Activated CD8-positive, alpha-beta memory T cell treated with anti-CD3 and anti-CD28 coated beads, Interleukin-2, amount 50 U/mL, for 24 hours (primary cell): ENCODE results near the gene KCNH3.
A peak's percentile ranks its signal among the peaks of the same experiment; 100 is the strongest.

ENCODE experiments used
- DNase-seq: peaks from one replicate; pipeline ENCODE4 v3.0.0-alpha.2; 2020; ENCODE audit errors: extremely low read depth

Gene KCNH3

GRCh38 chr12:49563951-49564685 is 25.3 kb downstream of the KCNH3 start:
- DNase-seq: no peak

DNA sequence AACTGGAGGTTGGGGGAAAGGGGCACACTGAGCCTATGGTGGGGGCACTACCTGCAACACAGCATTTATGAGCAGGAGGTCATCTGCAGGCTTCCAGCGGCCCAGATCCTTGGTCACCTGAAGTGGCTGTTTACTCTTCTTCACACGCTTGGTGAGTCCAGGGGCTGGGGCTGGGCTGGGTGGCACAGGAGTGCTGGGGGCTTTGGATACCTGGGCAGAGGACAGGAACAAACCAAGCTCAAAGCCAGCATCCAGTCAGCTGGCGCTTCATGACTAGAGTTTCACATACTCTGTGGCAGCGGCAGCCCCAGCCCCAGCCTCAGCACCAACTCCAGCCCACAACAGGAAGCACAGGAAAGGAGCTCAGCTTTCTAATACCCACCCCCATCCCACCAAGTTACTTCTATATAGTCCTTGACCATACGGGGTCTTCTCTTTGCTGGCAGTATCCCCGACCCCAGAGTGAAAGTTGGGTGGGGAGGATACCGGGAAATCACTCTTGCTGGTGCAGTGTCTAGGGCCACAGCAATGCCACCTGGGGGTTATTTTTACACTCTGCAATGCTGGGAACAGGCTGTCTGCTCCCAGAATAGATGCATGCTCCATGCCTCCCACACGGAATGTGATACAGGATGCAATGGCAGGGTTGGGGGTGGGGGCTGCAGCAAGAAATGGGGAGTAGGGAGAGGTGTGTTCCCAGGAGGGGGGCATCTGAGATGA is 26.0 kb downstream of the KCNH3 start:
- no peak for DNase-seq

DNA sequence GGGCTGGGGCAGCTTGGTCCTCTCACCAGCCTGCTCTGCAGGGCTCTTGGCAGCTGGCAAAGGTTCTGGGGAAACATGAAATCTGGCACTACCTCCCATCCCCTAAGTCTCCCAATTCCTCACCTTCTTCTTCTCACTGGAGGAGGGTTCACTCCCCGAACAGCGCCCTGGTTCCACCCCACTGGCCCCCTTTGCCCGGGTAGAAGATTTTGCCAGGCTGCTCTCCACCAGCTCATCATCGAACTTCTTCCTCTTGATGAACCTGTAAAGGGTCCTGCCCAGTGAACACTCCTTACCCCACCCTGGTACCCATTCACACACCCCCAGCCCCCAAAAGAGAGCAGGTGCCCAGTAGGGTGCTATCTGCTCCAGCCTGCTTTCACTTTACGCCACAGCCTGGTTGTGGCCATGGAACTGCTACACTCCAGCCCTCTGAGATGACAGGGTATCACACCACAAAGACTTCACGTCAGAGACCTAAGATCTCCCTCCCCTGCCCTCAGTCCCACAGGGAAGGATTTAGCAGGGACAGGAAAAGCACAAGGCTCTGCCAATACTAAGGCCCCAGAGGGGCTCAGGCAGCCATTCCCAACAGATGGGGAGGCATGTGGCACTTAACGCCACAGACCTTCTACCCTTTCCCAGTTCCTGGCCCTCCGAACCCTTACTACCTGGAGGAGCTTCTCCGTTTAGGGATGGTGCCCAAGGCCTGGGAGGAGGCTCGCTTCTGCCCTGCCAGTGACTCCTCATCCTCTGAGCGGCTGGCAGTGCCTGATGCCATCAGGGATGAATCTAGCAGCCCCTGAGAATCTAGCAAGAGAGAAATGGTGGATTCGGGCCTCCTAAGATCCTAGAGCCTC is 26.8 kb downstream of the KCNH3 start:
- DNase-seq: no peak

GRCh38 chr12:49566361-49566760 is 27.5 kb downstream of the KCNH3 start:
- no peak for DNase-seq

GRCh38 chr12:49567302-49567610 is 28.4 kb downstream of the KCNH3 start:
- DNase-seq: no peak

DNA sequence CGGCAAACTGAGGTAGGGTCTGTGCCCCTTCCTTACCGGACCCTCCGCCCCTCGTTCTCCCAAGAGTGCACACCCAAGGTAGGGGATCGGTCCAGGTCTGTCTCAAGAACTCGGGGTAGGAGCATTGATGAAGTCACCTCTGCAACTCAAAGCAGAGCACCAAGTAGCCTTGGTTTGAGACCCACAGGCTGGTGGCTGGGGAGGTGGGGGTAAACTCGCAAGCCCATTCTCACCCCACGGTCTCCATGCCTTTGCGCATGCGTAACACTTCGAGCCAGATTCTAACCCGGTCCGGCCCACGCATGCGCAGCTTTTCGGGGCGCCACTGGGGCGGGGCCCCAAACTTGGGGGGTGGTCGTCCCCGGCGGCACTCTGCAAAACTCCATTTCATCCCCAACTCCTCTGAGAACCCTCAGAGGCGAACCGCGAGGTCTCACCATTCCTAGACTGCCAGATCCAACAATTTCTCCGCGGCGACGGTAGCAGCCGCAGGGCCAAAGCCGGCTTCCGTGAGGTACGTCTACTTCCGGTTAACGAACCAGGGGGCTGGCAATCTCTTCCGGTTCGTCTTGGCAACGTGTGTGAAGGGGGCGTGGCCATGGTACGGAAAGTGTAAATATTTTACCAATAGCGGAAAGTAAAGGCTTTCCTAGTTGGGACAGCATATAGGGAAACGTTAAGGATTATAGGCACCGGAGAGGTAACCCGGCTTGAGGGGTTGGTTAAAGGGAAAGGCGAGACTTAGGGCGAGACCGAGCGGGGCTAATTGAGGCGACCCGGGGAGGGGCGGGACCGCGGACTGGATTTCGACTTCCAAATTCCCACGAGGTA is 29.0 kb downstream of the KCNH3 start, which contains the start of gene MCRS1:
MCRS1 (minus strand) TSS at position 532 of the 831 bp plus-strand sequence. CDS start 1,411 bp downstream, outside the sequence.
- peak; percentile 77 for DNase-seq

DNA sequence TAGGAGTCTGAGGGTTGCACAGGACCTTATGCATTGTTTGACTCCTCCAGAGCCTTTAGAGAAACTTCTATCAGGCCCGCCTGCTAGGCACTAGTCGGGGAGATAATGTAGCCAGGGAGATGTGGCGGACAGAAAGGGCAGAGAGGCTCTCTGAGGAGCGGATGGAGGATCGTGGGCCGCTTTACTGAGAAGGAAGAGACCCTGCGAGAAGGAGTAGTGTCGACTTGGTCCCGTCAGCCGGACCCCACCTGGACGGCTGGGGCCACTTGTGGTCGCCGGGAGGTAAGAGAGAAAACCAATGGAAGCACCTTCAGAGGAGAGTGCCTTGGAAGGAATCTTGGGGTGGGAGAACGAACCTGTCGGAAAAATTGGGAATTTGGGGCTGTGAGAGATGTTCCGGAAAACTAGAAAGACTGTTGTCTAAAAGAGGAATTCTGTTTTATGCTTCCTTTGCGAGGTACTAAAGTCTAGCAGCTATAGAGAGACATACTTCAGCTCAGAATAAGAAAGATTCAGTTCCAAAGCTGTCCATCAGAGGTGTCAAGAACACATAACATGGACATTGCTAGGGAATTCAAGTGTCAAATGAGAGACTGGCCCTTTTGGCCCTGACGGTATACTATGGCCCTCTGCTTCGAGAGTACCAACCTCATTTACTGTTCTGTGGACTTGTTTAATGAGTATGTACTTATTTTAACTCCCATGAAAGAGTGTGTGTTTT is 29.8 kb downstream of the KCNH3 start:
- DNase-seq: no peak

DNA sequence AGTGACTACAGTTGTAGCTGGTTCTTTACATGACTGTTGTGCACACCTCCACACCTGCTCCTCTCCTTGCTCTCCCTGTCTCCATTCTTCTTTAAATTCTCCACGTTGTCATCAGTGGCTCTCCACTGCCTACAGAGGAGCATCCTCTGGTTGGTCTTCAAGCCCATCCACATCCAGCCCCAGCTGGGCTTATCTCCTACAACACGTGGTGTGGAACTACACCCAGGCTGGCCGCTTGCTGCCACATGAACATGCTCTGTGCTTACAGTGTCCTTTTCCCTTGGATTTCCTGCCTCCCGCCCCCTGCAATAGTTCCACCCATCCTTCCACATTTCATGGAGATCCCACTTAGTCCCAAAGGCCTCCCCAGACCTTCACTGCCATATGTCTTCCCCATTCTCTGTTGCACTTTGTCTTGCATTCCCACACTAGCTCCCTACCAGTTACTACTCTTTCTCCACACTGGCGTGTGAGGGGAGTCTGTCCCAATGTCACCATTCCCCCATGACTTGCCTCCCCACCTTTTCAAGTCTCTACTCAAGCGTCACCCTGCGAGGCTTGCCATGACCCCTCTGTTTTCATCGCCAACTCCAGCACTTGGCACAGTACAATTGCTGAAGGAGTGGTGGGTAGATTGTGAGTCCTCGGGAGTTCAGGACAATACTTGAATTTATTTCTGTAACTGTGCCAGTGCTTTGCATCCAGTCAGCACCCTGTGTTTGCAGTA is 38.9 kb downstream of the KCNH3 start:
- DNase-seq: no peak

- no peak for DNase-seq
These were observed 39.8 kb downstream of the KCNH3 start for GRCh38 chr12:49578471-49579112.

DNA sequence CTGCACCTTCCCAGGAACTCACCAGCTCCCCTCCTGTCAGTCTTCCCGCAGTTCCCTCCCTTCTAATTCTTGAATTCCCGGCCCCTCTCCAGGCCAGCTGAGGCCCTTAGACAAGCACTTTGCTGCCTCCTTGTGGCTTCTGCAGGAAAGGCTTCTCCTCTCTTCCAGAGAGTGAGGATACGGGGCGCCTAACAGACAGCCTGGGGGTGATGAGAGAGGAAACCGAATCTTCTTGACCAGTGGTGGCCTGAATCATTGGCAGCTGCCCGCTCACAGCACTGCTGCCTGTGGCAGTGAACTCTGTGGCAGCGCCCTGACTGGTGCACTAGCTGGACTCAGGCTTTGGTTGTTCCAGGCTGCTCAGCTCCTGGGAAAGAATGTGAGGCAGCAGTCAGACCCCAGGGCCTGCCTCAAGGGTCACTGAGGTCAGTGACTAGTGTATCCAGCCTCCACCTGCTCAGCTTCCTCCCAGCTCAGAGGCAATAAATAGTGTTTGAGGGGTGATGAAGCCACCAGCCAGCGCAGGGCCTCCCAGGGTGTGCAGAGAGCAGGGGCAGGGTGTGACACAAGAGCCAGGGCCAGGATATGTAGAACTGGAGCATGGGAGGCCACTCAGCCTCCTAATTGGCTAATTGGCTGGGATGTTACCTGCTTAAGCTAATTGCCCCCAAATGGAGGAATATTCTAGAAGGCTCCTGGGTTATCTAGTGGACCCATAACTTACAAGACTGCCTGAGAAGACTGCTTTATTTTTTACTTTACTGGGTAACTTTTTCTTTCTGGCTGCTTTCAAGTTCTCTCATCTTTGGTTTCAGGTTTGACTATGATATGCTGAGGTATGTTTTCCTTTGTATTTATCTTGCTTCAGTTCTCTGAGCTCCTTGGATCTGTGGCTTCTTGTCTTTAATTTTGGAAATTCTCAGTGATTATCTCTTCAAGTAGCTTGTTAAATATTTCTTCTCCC is 42.0 kb downstream of the KCNH3 start:
- no peak for DNase-seq

- DNase-seq: no peak
These were observed 43.4 kb downstream of the KCNH3 start for GRCh38 chr12:49582201-49582600.

GRCh38 chr12:49582850-49583249 is 44.0 kb downstream of the KCNH3 start:
- no peak for DNase-seq

GRCh38 chr12:49583366-49584094 is 44.7 kb downstream of the KCNH3 start:
- DNase-seq: no peak

DNA sequence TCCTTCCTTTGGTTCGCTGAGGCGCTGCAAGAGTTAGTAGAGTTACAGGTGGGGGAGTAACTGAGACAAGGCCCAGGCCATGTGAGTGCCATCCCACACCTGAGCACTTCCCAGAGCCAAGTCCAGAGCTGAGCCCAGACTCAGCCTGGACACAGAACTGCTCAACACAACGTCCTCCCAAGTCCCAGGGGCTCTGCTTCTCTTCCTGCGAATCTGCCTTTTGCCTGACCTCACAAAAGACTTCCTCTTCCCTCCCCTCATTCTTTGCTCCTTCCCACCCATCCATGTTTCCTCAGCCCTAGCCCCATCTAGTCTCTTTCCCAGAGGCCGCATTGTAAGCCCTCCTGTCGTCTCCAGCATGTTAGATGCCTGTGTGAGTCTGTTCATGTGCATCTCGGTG is 45.8 kb downstream of the KCNH3 start:
- DNase-seq: no peak

- no peak for DNase-seq
These were observed 46.9 kb downstream of the KCNH3 start for GRCh38 chr12:49585477-49586459.

- no peak for DNase-seq
These were observed 48.5 kb downstream of the KCNH3 start for GRCh38 chr12:49587174-49587908.
